NCI-H524 (cell line): ENCODE results near the gene NTSR1.
A peak's percentile ranks its signal among the peaks of the same experiment; 100 is the strongest.

Experiments
- DNase-seq, 2 experiments: peaks; one replicate each; lab custom pipeline; 2025; lab: John Stamatoyannopoulos, UW

Gene NTSR1

GRCh38 chr20:62739581-62740285 is 31.1 kb downstream of the NTSR1 start:
- peak; percentile 76 to 88 for DNase-seq

DNA sequence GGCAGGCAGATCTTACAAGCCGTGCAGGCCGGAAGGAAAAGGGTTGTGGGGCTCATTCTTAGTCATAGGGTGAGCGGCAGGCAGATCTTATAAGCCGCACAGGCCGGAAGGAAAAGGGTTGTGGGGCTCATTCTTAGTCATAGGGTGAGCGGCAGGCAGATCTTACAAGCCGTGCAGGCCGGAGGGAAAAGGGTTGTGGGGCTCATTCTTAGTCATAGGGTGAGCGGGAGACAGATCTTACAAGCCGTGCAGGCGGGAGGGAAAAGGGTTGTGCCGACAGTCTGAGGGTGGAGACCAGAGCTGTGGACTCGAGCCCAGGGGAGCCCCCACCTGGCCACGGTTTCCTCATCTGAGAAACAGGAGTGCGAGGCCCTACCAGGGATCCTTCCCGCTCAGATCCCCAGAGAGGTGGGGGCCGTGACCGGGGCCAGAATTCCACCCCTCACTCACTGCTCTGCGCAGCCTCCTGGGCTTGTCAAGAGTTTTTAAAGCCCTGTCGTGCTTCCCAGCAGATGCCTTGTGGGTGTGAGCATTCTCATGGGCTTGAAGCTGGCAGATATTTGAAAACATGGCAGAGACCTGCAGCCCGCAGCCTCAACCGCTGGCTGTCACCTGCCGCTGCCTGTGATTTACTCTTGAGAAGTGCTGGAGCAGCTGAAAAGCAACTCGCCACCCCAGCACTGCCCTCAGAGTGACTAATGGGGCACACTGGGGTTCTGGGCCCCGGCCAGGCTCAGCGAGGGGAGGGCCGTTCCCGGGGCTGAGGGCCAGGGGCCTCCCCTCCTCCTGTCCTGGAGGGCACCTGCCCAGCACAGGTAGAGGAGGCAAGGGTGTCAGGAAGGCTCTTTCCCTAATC is 31.9 kb downstream of the NTSR1 start:
- DNase-seq, result no peak

DNA sequence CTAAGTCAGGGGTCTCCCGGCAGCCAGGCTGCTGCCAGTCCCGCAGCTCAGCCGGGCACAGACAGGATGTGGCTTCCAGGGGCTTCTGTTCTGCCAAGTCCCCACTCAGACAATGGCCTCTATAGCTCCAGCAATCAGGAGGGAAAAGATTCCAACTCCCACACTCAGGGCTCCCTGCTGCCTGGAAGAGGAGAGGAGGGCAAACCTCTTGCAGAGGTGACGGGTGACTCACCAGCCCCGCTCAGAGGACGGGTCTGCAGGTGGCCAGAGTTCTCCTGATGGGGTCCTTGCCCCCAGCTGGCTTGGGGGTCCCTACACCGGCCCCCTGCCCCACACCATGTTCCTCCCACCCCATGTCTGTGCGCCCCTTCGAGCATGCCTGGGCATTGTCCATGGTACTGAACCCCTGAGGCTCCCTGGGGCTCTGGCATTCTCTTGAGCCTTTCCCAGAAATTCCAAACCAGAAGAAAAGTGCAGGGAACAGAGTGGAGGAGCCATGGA is 32.6 kb downstream of the NTSR1 start:
- no peak for DNase-seq

- no peak for DNase-seq
Observed at GRCh38 chr20:62741701-62742491, 33.3 kb downstream of the NTSR1 start.

- no peak for DNase-seq
Observed at GRCh38 chr20:62742550-62742949, 33.9 kb downstream of the NTSR1 start.

DNA sequence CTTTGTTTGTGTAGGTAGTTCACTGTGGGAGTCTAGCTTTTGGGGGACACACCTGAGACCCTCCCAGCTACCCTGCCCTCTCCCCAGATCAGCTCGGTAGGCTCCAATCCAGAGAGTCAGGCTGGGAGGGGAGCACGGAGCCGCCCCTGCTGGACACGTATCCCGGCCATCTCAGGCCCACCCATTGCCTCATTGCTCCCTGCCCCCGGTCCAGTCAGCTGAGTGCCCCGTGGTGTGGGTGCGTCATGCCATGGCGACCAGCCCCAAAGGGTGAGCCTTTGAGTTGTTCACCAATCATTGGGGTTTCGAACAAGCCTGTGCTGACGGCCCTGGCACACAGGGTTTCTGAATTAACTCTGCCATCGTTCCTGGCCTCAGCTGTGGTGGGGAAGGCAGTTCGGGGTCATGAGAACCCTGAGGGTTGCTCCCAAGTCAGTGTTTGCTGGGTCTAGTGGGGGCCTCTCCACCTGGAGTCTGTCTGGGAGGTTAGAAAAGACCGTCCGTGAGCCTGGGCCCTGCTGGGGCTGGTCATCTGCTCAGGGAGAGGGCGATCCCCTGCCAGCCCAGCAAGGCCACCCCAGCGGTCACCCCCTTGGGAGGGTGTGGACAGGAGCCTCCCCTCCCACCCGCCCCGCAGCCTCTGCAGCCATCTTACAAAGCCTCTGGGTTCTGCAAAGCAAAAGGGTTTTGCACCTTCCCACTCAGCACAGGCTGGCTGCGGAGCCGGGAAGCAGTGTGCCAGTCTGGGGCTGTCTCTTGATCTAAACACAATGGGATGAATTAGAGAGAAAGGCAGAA is 34.5 kb downstream of the NTSR1 start:
- no peak for DNase-seq

DNA sequence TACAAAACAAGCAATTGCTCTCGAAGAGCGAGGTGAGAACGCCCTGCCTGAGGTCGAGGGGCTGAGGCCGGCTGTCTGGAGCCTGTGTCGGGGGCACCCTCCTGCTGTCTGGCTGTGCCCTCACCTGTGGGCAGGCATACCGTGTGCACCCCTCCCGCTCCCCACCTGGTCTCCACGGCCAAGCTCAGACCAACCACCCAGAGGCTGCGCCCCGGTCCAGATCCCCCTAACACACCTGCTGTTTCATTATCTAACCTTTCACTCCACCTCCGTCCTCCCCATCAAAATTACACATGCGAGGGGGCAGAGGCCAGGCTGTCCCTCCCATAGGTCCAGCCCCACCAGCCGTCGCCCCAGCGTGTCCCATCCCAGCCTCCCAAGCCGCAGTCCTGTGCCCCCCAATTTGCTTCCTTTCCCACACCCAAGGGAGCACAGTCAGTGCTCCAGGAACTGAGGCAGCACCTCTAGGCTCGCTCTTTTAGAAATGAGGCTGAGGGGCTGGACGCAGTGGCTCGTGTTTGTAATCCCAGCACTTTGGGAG is 35.2 kb downstream of the NTSR1 start:
- DNase-seq, result no peak

DNA sequence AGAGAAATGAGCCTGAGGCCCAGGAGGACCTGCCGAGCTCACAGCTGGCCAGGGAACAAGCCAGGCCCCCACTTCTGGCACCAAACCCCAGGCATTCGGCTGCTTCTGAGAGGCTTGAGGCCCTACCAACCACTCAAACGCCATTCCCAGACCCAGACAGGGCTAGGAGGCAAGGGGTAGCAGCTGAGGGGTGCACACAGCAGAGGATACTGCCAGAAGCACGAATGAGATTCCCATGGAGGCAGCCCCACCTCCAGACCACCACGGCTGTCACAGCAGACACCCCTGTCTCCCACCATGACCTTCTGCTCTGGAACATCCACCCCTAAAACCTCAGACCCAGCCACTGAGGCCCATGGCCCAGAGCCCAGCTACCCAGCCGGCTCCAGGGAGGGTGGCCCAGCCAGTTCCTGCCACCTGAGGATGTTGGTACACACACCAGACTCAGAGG is 36.1 kb downstream of the NTSR1 start:
- no peak for DNase-seq

DNA sequence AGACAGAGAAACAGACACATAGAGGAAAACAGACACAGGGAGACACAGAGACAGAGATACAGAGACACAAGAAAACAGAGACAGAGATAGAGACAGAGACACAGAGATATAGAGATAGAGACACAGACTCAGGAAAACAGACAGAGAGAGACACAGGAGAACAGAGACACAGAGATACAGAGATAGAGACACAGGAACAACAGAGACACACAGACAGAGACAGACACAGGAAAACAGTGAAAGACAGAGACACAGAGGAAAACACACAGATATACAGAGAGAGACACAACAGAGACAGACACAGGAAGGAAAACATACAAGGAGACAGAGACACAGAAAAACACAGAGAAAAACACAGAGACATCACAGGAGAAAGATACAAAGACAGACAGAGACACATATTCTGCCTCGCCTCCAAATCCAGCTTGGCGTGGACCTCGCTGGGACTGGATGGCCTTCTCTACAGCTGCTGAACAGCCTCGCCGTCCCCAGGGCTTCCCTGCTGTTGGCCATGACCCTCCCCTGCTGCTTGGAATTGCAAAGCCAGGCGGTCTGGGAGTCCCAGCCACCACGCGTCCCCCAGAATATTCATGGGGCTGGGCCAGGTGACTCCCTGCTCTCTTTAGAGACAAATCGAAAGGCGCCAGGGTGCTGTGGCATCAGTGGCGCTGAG is 36.8 kb downstream of the NTSR1 start:
- no peak for DNase-seq

GRCh38 chr20:62745952-62746288 is 37.3 kb downstream of the NTSR1 start:
- no peak for DNase-seq

GRCh38 chr20:62748311-62748710 is 39.7 kb downstream of the NTSR1 start:
- no peak for DNase-seq

DNA sequence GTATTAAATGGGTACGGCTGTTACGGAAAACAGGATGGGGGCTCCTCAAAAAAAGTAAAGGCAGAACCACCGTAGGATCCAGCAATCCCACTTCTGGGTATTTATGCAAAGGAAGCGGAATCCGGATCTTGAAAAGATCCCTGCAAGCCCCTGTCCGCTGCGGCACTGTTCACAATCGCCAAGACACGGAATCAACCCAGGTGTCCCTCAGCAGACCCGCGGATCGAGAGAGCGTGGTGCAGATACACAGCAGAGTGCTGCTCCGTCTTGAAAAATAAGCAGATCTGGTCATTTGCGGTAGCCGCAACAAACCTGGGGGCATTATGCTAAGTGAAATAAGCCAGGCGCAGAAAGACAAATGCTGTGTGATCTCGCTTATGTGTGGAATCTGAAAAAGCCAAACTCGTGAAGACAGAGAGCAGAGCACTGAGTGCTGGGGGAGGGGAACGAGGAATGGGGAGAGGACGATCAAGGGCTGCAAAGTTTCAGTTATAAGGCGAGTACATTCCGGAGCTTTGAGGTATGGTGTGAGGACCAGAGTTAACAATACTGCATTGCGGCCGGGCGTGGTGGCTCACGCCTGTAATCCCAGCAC is 41.3 kb downstream of the NTSR1 start:
- DNase-seq, result no peak

DNA sequence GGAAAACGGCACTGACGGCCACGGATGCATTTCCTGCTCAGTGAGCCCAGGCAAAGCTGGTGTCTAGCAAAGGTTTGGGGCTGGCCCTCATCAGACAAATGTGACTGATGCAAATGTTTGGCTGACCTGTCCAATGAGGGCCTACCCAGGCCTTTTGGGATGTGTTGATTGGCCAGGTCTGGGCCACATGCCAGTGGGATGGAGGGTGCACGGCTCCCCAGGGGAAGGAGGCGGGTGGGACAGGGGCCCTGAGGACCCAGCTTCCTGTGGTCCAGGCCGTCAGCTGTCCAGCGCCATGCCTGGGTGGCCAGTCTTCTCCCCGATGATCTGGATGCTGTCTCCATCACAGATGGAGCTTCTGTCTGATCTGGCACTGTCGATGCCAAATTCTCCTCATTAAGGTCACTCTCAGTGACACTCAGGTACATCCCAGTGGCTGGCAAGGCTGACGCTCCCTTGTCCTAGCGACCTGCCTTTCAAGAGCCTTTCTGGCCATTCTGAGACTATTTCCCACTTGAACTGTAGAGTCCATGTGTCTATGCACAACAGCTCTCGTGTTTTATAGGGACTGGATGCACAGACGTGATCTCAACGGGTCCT is 43.0 kb downstream of the NTSR1 start:
- no peak for DNase-seq

- DNase-seq, result no peak
Observed at GRCh38 chr20:62752181-62752670, 43.6 kb downstream of the NTSR1 start.

DNA sequence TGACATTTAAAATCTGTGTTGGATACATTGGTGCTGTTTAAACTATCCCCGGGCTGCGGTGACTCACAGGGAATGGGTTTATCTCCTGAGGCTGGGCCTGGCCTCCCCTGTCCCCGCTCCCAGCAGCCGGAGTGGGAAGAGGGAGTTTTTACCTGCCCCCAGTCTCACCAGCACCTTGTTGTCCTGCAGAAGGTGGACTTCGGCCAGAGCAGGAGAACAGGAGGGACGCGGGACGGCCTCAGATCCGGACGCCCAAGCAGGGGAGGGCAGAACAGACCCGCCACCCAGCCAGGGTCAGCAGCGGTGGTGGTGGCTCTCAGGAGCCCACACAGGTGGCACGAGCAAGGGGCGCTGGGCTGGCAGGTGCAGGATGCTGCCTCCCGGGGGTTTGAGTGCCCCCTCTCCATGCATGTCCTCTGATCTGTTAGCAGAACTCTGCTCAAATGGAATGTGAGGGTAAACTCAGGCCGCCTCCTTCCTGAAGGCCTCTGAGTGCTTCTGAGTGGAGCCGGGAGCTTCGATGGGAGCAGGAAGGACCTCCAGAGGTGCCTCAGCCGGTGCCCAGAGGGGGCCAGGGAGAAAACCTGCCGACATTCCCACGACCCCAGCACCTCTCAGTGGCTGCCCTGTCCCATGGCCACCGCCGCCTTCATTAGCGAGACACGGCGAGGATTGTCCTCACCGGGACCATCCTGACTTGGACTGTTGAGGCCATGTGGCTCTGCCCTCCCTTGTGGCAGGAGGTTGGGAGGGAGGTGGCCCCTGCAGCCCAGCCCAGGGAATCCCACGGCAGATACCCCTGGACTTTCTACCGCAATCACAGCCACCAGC is 44.2 kb downstream of the NTSR1 start:
- no peak for DNase-seq

DNA sequence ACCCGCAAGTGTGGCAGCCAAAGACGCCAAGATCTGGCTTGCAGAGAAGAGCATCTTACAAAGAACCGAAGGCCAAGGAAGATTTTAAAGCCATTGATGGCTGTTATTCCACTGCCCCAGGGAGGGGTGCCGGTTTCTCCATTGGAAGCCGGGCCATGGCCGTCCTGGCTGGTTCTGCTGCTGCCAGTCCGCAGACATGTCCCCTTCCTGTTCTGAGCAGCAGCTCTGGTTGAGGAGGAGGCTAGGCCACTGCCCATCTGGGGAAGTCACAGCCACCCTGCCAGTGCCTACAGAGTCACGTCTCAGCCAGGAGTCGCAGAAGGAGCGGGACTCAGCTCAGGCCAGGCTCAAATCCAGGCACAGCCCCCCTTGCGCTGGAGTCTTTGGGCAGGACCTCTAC is 45.0 kb downstream of the NTSR1 start:
- DNase-seq, result no peak

- no peak for DNase-seq
Observed at GRCh38 chr20:62754122-62754990, 45.7 kb downstream of the NTSR1 start.

DNA sequence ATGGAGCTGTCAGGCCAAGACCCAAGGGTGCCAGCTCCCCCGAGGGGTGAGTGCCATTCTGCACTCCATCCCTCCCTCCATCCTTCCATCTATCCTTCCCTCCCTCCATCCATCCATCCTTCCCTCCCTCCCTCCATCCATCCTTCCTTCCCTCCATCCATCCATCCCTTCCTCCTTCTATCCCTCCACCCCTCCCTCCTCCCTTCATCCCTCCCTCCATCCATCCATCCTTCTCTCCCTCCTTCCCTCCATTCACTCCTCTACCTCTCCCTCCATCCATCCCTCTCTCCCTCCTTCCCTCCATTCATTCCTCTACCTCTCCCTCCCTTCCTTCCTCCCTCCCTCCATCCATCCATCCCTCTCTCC is 46.3 kb downstream of the NTSR1 start:
- no peak for DNase-seq
